Measurements from ENCODE around the gene ZSCAN32. TPM values are rescaled to one million over a fixed set of nuclear protein-coding genes. Genes with fewer than 3 reads are reported as not detected.
A peak's percentile ranks its signal among the peaks of the same experiment; 100 is the strongest.

The ZSCAN32 gene
- total and polyA plus RNA-seq, 8 donors = 2.6 to 11.7 (median 7.9) TPM

- intact Hi-C loops (cut with DNase I; ENCODE audit: low total_unique reads) = no loop called here
- no peaks in the 10 kb centered on the region for H3K27me3 ChIP-seq
- peaks cover 0 to under 1% (median 0%) of the 10 kb centered on the region in 4 donors for H3K36me3 ChIP-seq
- WGBS, 5 donors = 92 to 95% (median 94%) methylated on average over 11 of the region's 11 CpGs
- H3K4me1 ChIP-seq = no peaks in the 10 kb centered on the region
- no peak for DNase-seq
- peaks cover 0 to 30% (median 14%) of the 10 kb centered on the region in 4 donors for H3K9me3 ChIP-seq
- TF ChIP-seq POLR2A (IDR thresholded peaks at IDR 0.05) (no peak), CTCF (IDR thresholded peaks at IDR 0.05) (no peak)
- H3K4me3 ChIP-seq = no peak overlapping the region
- no peak overlapping the region for H3K27ac ChIP-seq
Measured at GRCh38 chr16:3369073-3369472, 31.7 kb downstream of the ZSCAN32 start.

GRCh38 chr16:3364774-3365427, 35.9 kb downstream of the ZSCAN32 start:
- peak in 1 of 4 donors; percentile 16 for TF ChIP-seq POLR2A (IDR thresholded peaks at IDR 0.05)
- no peak for TF ChIP-seq EP300 (IDR thresholded peaks at IDR 0.05)
- TF ChIP-seq POLR2AphosphoS5 (IDR thresholded peaks at IDR 0.05) = peak in 2 of 3 donors; percentile 68 to 69
- peak; percentile 74 to 96 for DNase-seq
- intact Hi-C loops (cut with DNase I; ENCODE audit: low total_unique reads) = no loop called here
- H3K36me3 ChIP-seq = no peaks in the 10 kb centered on the region
- peaks cover 0 to 36% (median 12%) of the 10 kb centered on the region in 4 donors for H3K9me3 ChIP-seq
- peaks cover 0 to 22% (median 7%) of the 10 kb centered on the region in 3 donors for H3K27me3 ChIP-seq
- peak overlapping the region; percentile 44 to 53 (median 46) for H3K4me3 ChIP-seq
- WGBS, 5 donors = 13 to 19% (median 15%) methylated on average over 39 to 42 of the region's 42 CpGs
- H3K27ac ChIP-seq = peak overlapping the region; percentile 43 to 86 (median 77)
- H3K4me1 ChIP-seq = no peaks in the 10 kb centered on the region

GRCh38 chr16:3363793-3364192, 37.0 kb downstream of the ZSCAN32 start:
- intact Hi-C loops (cut with DNase I; ENCODE audit: low total_unique reads) = no loop called here
- no peak for TF ChIP-seq EP300 (IDR thresholded peaks at IDR 0.05)
- TF ChIP-seq POLR2AphosphoS5 (IDR thresholded peaks at IDR 0.05) = no peak
- no peak for TF ChIP-seq CTCF (IDR thresholded peaks at IDR 0.05)
- no peak for TF ChIP-seq POLR2A (IDR thresholded peaks at IDR 0.05)

GRCh38 chr16:3362931-3363330, 37.9 kb downstream of the ZSCAN32 start:
- Histone ChIP-seq H3K36me3 (no peaks in the 10 kb centered on the region), H3K4me1 (no peaks in the 10 kb centered on the region), H3K4me3 (no peak overlapping the region), H3K27me3 (peaks cover 0 to 24% (median 7%) of the 10 kb centered on the region in 3 donors), H3K27ac (no peak overlapping the region), H3K9me3 (peaks cover 0 to 36% (median 12%) of the 10 kb centered on the region in 4 donors)
- TF ChIP-seq CTCF (IDR thresholded peaks at IDR 0.05) (no peak), POLR2A (IDR thresholded peaks at IDR 0.05) (no peak), EP300 (IDR thresholded peaks at IDR 0.05) (no peak), POLR2AphosphoS5 (IDR thresholded peaks at IDR 0.05) (no peak)
- no peak for DNase-seq
- intact Hi-C loops (cut with DNase I; ENCODE audit: low total_unique reads) = no loop called here

More at GRCh38 chr16:3363793-3364192, 37.0 kb downstream of the ZSCAN32 start:
- H3K36me3 ChIP-seq = no peaks in the 10 kb centered on the region
- no peak overlapping the region for H3K27ac ChIP-seq
- peaks cover 0 to 36% (median 12%) of the 10 kb centered on the region in 4 donors for H3K9me3 ChIP-seq
- WGBS, 5 donors = 90 to 93% (median 91%) methylated on average over 7 of the region's 7 CpGs
- H3K4me3 ChIP-seq = no peak overlapping the region
- peaks cover 0 to 24% (median 7%) of the 10 kb centered on the region in 3 donors for H3K27me3 ChIP-seq
- no peak for DNase-seq
- no peaks in the 10 kb centered on the region for H3K4me1 ChIP-seq

- intact Hi-C loops (cut with DNase I; ENCODE audit: low total_unique reads) = no loop called here
- no peak for DNase-seq
- peaks cover 0 to 4% (median 2%) of the 10 kb centered on the region in 4 donors for H3K9me3 ChIP-seq
- no peaks in the 10 kb centered on the region for H3K36me3 ChIP-seq
- no peaks in the 10 kb centered on the region for H3K4me1 ChIP-seq
- no peak overlapping the region for H3K27ac ChIP-seq
- H3K27me3 ChIP-seq = peaks cover 0 to 24% (median 7%) of the 10 kb centered on the region in 3 donors
- WGBS, 5 donors = 0 to 53% (median 23%) methylated on average over 1 of the region's 1 CpG
- no peak overlapping the region for H3K4me3 ChIP-seq
- no peak for TF ChIP-seq CTCF (IDR thresholded peaks at IDR 0.05)
Measured at GRCh38 chr16:3358871-3359270, 41.9 kb downstream of the ZSCAN32 start.
